ENCODE data around the gene GGT5.

GRCh38 chr22:24198682-24199052, 46.2 kb downstream of the GGT5 start:
- no peak for TF ChIP-seq POLR2A (IDR thresholded peaks at IDR 0.05)
- no peak for TF ChIP-seq POLR2AphosphoS5 (IDR thresholded peaks at IDR 0.05)

Data from spleen (tissue), 3 donors.